NCI-H69 (cell line): ENCODE results near the gene PCBP1.
A peak's percentile ranks its signal among the peaks of the same experiment; 100 is the strongest.
"Not testable (repeated sequence)": the region's sequence is repeated elsewhere in the genome, so short reads cannot be mapped to it uniquely, and the experiment has no call there.

Experiments used
- DNase-seq: peaks from one replicate; lab custom pipeline; 2025; lab: John Stamatoyannopoulos, UW

Gene PCBP1

DNA sequence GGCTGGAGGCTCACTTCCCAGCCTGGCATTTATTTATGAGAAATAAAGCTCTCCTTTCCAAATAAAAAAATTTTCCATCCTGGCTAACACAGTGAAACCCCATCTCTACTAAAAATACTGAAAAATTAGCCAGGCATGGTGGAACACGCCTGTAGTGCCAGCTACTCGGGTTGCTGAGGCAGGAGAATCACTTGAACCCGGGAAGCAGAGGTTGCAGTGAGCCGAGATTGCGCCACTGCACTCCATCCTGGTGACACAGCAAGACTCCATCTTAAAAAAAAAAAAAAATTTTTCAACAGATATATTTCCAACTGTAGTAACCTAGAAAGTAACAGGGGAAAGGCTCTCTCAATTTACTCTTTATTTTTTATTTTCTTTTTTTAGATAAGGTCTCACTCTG lies 6.1 kb upstream of the PCBP1 start:
- DNase-seq = no peak

DNA sequence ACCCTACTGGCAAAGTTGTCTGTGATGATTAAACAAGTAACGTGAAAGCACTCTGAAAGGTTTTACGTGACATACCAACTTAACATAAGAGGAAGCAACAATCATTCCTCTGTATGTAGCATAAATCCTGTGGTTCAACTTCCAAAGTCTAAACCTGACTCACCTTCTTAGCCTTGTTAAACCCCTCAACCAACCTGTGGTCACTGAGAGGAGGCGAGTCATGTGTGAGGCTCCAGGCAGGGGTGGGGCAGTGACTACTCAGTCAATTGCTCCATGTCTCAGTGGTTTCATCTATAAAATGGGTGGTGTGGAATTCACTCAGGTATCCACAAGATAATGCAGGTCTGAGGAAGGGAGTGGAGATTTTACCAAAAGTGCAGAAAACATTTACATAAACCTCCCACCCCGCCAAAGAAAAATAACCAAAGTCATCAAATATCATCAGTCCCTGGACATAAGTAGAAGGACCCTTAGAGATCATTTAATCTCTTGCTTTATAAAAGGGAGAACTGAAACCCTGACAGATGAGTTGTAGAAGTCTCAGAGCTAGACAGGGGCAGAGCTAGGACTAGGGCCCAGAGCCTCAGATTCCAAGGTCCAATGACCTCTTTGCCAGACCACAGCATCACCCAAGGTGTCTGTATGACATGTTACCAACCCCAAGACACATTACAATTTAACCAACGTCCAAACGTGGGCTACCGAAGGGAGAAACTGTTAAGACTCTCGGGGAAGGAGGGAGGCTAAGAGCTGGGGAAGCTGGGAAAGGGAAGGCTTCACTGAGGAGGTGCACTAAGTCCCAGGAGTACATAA lies 3.7 kb upstream of the PCBP1 start:
- DNase-seq = no peak

DNA sequence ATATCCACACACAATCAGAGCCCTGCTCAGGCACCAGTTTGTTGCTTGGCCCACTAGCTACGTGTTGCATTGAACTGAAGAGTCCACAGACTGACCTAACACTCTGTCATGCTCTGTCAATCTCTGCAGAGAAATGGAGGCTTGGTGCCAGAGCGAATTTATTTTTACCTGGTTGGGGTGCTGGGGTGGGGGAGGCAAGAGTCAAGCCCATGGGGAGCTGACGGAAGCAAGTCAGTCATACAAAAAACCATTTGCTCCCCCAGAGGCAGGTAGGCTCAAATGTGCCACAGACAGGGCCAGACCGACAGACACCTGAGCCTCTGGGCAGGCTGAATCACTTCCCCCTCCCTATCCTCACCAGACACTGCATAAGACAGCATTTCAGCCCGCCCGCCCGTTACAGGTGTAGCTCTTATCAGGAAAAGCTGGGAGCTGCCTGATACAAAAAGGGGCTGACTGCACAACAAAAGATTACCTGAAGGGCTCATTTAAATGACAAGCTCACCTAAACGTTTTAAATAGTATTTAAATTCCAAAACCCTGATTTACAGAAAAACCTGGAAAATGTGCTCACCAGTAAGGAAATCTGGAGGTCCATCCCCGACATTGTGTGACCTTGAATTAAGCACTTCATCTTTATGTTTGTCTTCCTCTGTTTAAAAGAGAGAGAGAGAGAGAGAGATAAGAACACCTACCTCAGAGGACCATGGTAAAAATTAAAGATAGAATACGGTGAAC lies 2.1 kb upstream of the PCBP1 start:
- DNase-seq = peak; percentile 68

DNA sequence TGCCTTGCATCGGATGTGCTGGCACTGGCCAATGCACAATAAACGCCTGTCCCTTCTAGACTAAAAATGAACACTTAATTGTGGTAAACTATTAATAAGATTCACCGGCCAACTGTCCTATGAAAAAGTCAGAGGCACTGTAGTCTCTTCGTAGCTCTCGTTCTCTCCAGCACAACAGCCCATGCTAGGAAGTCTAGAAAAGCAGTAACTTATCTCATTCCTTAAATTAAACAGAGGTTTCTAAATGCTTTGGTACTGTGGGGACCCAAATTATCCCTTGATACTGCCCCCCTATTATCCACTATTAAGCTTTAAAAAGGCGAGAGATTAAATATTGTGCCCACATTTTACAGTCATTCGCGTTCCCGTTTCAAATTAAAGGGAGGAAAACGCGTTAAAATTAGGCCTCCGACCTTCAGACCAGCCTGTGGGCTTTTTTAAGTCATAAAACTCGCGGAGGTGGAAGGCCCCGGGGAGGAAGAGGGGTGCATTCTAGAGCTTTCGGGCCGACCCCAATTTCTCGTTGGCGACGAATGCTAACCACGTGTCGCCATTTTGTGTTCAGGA lies 1.5 kb upstream of the PCBP1 start:
- DNase-seq = peak; percentile 19

DNA sequence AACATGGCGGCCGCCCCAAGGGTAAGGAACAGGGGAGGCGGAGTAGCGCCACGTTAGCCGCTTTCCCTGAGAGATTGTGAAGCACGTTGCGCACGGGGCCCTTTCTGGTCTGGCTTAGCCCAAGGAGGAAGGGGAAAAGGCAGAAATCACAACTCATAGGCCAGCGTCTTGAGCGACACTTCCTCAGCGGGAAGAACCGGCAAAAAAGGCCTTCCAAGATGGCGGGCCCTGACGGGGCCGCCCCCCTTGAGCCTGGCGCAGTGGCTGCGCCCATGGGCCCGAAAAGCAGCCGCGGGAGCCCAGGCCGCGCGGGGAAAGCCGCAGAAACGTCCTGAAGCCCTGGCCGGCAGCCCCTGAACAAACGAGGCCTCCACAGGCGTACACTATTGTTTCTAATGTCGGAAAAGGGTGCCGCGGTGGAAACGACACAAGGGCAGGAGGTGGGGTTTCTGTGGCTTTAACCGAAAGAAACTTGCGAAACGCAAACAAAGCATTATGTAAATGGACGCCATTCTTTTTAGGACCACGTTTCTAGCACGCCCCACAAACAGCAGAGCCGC lies 919 bp upstream of the PCBP1 start:
- DNase-seq = peak; percentile 80

DNA sequence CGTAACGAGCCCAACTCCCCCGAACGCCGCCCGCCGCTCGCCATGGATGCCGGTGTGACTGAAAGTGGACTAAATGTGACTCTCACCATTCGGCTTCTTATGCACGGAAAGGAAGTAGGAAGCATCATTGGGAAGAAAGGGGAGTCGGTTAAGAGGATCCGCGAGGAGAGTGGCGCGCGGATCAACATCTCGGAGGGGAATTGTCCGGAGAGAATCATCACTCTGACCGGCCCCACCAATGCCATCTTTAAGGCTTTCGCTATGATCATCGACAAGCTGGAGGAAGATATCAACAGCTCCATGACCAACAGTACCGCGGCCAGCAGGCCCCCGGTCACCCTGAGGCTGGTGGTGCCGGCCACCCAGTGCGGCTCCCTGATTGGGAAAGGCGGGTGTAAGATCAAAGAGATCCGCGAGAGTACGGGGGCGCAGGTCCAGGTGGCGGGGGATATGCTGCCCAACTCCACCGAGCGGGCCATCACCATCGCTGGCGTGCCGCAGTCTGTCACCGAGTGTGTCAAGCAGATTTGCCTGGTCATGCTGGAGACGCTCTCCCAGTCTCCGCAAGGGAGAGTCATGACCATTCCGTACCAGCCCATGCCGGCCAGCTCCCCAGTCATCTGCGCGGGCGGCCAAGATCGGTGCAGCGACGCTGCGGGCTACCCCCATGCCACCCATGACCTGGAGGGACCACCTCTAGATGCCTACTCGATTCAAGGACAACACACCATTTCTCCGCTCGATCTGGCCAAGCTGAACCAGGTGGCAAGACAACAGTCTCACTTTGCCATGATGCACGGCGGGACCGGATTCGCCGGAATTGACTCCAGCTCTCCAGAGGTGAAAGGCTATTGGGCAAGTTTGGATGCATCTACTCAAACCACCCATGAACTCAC lies 673 bp downstream of the PCBP1 start:
- DNase-seq = peak; percentile 75

DNA sequence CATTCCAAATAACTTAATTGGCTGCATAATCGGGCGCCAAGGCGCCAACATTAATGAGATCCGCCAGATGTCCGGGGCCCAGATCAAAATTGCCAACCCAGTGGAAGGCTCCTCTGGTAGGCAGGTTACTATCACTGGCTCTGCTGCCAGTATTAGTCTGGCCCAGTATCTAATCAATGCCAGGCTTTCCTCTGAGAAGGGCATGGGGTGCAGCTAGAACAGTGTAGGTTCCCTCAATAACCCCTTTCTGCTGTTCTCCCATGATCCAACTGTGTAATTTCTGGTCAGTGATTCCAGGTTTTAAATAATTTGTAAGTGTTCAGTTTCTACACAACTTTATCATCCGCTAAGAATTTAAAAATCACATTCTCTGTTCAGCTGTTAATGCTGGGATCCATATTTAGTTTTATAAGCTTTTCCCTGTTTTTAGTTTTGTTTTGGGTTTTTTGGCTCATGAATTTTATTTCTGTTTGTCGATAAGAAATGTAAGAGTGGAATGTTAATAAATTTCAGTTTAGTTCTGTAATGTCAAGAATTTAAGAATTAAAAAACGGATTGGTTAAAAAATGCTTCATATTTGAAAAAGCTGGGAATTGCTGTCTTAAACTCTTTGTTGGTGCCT lies 1.4 kb downstream of the PCBP1 start:
- no peak for DNase-seq

DNA sequence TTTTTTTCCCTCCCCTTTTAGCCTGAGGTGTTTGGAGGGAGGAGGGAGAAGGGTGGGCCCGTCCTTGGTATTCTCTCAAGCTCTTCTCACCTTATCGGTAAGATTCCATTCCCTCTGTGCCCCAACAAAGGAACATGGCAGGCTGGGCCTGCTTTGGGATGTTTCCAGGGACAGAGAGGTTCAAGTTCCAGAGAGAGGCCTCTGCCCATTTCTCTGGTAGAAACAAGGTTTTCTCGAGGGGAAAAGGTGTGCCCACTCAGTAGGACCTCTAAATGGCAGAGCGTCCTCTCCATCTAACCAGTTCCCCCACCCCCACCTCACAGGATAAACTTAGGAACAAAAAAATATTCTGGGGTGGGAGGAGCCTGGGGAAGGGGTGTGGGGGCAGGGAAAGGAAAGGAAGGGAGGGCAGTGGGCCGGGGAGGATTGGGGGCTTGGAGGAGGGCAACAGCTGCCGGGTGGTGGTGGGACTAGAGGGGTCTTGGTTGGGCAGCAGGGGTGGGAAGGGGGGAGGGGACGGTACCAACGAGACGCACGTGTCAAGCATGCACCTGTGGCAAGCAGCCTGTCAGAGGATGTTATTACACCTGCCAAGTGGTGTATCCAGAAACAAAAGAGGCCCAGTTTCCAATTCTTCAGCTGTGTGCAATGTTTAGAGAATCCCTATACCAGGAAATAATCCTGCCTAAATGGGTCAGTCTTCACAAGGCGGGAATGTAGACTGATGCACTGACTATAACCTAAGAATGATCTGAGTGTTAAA lies 2.1 kb downstream of the PCBP1 start:
- peak; percentile 66 for DNase-seq

DNA sequence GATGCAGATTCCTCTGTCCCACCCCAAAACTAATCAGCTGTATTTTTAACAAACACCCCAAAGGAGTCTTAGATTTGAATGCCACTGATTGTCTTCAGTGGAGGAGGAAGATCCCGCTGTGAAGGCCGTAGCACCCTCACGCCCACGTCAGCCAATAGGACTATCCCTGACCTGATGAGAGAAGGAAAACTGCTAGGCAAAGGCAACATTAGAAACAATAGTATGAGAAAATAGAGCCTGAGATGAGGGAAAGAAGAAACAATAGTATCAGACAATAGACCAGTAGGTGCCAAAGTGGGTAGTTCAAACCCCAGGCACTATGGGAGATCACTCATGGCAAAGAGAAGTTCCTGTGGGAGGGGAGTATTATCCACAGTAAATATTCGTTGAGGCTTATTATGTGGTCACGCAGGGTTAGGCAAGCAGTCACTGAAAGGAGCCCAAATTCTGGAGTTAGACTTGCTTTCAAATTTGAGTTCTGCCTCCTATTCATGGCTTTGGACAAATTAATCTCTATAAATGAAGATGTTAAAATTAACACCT lies 2.8 kb downstream of the PCBP1 start:
- DNase-seq = peak; percentile 27

DNA sequence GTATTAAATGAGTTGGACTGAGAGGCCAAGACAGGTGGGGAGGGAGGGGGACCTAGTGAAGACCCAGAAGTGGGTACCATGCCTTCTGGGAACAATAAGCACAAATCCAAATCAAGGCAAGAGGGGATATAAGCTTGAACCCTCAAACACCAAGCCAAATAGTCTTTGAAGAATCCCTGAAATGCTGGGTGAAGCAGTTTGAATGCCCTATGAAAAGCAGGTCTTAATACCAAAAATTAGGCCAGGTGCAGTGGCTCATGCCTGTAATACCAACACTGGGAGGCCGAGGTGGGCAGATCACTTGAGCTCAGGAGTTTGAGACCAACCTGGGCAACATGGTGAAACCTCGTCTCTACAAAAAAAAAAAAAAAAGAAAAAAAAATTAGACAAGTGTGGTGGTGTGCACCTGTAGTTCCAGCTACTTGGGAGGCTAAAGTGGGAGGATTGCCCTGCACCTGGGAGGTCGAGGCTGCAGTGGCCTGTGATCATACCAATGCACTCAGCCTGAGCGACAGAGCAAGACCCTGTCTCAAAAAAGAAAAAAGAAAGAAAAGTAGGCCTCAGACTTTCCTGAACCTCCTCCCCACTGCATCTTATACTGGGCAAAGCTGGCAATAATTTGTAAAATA lies 3.5 kb downstream of the PCBP1 start:
- DNase-seq = no peak

DNA sequence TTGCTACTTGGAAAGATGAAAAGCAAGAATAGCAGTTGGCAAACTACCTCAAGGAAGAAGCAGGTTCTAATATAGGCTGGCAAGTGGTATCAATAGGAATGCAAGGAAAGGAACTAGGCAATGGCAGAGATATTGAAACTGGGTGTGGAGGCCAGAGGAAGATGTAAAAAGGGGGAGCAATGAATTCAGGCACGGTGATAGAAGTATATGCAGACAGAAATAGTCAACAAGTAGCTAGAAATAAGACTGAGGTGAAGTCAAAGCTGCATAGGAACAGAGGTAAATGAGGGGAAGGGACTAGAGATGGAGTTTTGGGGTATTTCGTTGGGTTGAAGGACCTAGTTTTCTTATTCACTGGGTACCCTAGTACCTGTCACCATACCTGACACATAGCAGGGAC lies 4.1 kb downstream of the PCBP1 start:
- DNase-seq = no peak

DNA sequence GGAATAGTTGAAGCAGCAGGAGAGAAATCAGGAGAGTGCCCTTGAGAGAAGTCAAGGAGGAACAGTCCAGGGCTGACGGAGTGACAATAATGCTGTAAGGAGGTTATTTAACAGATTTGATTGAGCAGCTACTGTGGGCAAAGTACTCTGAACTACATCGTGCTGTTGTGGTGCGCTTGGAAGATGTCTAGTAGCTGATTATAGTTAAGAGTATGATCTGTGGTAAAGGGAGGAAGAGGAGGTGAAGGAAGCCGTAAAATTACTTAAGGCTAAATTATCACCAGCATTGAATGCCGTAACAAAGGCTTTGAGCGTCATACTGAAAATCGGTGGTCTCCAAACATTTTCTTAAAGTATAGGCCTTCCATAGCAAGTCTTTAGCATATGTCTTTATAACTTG lies 4.5 kb downstream of the PCBP1 start:
- no peak for DNase-seq

DNA sequence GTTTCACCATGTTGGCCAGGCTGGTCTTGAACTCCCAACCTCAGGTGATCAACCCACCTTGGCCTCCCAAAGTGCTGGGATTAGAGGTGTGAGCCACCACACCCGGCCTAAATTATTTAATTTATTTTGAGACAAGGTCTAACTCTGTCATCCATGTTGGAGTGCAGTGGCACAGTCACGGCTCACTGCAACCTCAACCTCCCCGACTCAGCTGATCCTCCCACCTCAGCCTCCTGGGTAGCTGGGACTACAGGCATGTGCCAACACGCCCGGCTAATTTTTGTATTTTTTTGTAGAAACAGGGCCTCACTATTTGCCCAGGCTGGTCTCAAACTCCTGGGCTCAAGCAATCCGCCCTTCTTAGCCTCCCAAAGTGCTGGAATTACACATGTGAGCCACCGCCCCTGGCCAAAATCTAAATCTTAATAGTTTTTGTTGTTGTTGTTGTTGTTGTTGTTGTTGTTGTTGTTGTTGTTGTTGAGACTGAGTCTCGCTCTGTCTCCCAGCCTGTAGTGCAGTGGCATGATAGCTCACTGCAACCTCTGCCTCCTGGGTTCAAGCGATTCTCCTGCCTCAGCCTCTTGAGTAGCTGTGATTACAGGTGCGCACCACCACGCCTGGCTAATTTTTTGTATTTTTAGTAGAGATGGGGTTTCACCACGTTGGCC lies 5.4 kb downstream of the PCBP1 start:
- DNase-seq = not testable (repeated sequence)

DNA sequence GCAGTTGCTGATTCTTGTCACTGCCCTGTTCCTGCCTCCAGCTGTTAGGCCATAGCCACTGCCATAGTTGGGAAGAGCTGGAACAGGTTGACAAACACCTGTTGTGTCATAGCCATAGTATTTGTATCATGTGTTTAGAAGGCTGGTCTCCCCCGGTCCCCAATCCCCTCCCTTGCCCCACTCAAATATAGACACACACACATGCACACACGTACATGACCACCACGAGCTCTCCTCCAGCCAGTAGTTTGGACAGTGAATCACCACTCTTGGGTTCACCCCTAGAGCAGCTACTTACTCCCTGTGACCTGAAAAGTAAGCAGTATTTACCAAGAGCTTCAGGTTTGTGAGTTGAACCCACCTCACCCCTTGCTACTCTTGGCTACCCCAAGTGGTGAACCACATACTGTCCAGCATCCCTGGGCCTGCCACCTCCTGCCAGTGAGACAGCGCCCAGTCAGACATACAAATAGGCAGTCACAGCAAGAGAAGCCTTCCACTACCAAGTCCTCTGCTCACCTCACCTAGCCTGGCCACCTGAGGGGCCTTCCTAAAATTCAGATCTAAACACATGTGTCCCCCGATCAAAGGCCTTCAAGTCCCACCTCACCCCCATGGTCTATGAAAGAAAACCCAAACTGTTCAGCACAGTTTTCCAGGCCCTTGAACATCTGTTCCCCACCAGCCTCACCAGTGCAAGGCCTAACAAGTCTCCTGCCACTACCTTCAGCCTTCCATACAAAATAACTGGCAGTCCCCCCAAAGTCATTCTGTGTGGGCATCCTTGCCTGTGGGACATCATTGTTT lies 7.1 kb downstream of the PCBP1 start:
- no peak for DNase-seq

DNA sequence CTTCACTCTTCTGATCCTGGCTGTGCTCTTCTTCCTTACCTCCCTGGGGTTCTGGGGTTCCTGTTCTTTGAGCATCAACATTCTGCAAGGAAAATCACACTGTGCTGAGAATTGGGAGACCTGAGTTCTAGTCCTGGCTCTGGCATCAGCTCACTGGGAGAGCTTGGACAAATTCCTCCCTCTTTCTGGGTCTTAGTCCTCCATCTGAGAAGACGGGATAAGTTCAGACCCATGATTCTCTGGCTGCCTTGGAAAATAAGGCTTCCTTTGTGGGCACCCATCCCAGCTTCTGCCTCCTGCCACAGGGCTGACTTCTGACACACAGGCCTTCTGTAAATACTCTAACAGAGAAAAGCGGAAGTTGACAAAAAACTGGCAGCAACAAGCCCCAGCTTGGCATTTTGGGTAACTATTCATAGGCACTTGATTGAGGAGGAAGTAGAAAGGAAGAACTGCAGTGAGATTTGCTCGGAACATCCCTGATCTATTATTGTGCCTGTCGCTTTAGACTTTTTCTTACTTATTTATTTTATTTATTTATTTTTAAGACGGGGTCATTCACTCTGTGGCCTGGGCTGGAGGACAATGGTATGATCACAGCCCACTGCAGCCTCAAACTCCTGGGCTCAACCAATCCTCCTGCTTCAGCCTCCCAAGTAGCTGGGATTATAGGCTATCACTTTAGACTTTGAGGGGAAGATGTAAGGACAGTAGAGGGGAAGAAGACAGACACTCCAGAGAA lies 7.9 kb downstream of the PCBP1 start:
- no peak for DNase-seq

DNA sequence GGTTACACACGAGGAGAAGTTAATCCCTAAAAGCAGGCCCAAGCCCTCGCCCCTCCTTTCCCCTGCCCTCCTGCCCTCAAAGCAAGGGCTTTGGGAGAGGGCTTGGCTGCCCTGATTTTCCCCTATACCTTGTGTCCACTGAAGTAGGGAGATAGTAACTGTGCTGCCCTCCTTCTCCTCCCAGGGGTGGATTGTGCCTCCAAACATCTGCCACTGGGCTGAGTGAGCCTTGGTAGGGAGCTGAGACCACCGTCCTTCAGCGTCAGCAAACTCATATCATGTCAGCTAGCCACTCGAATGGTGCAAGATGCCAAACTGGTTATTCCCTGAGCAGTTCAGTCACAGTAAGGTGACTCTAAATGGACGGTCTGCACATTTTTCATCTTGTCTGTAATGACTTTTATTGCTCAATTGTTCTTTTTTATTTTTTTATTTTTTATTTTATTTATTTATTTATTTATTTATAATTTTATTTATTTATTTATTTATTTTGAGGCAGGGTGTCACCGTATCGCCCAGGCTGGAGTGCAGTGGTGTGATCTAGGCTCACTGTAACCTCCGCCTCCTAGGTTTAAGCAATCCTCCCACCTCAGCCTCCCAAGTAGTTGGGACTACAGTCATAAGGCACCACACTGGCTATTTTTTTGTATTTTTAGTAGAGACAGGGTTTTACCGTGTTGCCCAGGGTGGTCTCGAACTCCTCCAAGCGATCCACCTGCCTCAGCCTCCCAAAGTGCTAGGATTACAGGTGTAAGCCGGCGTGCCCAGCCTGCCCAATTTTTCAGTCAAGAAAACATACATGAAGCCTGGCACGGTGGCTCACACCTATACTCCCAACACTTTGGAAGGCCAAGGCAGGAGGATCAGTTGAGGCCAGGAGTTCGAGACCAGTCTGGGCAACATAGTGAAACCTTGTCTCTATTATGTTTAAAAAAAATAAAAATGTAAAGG lies 8.7 kb downstream of the PCBP1 start:
- DNase-seq = no peak

DNA sequence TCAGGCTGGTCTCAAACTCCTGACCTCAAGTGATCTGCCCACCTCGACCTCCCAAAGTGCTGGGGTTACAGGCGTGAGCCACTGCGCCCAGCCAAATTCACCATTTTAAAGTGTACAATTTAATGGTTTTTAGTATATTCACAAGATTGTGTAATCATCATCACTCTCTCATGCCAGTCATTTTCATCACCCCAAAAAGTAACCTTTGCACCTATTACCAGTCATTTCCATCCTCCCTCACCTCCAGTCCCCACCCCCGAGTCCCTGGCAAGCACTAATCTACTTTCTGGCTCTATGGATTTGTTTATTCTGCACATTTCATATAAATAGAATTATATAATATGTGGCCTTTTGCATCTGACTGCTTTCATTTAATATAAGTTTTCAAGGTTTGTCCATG lies 10.8 kb downstream of the PCBP1 start:
- DNase-seq = no peak
